ENCODE data around the gene FAM9C.

The FAM9C gene

DNA sequence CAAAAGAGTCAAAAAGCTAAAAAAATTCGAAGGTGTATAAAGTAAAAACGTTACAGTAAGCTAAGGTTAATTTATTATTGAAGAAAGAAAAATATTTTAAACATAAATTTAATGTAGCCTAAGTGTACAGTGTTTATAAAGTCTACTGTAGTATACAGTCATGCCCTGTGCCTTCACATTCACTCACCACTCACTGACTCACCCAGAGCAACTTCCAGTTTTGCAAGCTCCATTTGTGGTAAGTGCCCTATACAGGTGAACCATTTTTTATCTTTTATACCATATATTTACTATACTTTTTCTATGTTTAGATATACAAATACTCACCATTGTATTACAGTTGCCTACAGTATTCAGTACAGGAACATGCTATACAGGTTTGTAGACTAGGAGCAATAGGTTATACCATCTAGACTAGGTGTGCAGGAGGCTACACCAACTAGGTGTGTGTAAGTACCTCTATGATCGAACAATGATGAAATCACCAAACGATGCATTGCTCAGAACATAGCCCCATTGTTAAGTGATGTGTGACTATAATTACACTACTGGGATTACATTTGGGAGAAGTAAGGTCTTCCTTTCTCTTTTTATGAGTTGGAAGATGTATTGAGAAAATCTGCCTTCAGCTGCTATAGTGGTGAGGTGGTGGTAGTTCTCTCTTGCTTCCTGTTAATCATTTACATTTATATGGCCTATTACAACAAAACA is 42.3 kb downstream of the FAM9C start:
- no peak for DNase-seq

GRCh38 chrX:13001097-13001496 is 43.3 kb downstream of the FAM9C start:
- no peak for DNase-seq

DNA sequence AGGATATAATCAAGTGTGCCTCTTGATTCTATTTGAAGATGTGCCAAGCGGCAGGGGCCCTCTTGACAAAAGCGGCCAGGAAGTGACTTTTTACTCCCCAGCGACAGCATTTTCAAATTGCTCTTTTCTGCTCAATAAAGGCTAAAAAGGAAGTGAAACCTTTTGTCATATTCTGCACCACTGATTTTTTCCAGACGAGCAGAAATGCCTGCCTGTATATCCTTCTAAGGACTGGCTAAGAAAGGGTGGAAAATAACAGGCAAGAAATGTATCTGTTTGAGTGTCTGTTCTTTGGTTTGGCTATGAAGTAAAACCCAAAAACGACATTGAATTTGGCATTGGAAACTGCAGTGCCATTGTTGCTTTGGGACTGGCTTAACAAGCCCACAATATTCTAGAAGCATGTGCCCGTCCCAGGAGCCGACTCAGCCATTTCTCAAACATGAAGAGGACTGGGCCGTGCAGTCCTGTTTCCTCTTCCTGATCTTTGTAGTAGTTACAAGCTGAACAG is 44.1 kb downstream of the FAM9C start:
- DNase-seq = no peak

GRCh38 chrX:12999422-12999821 is 45.0 kb downstream of the FAM9C start:
- DNase-seq = no peak

GRCh38 chrX:12997906-12998687 is 46.3 kb downstream of the FAM9C start:
- no peak for DNase-seq

DNA sequence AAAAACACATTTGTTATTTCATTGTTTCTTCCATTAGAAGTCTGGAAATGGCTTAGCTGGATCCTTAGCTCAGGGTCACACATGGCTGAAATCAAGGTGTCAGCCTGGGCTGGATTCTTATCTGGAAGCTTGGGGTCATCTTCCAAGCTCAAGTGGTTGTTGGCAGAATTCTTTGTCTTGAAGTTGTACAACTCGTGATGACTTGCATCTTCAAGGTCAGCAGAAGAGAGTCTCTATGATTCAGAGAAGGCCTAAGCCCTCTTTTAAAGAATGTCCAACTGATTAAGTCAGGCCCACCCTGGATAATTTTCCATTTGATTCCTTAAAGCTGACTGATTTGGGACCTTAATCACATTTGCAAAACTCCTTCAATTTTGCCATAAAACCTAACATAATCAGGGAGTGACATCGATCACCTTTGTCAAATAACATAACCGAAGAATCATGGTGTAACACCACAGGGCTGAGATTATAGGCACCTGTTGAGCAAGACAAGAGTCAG is 47.4 kb downstream of the FAM9C start:
- no peak for DNase-seq

GRCh38 chrX:12994321-12994720 is 50.1 kb downstream of the FAM9C start:
- DNase-seq = no peak

- no peak for DNase-seq
Observed at GRCh38 chrX:12993826-12994225, 50.6 kb downstream of the FAM9C start.

DNA sequence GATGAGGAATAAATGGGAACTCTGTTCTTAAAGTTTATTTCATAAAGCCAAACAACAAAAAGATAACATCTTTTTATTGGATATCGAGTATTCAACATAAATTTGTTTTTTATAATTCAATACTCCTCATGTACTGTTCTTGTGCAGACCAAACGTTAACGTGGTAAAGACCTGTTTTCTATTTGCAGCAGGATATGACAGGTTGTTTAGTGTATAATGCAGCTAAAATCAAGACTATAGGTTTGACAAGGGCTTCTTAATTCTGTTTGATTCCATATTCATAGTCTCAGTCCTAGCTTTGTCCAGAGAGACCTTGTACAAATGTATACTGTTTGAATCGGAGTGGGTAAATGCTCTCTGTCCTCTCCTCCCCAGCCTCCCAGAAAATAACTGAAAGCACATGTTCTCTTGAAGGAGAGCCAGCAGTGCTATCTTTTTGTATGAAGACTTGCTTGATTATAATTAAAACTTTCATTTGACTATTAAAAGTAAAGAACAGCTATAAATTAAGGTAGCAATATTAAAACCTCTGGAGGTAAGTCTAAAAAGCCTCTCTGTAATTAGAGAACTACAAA is 51.8 kb downstream of the FAM9C start:
- no peak for DNase-seq

GRCh38 chrX:12991575-12991974 is 52.8 kb downstream of the FAM9C start:
- DNase-seq = no peak

DNA sequence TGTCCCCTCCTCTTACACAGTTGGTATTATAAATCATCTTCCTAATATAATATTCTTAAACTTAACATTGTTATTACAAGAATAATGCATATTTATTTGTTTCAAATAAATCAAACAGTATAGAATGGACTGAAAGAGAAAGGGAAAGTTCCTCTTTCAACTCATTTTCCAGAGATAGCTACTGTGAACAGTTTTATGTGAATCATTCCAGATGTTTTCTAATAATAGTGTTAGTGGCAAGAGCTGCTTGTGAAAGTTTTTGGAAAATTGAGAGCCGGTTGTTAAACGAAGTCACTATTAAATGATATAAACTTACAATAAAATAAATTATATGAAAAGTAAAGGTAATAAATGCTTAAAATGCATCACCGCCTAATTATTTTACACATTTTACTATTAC is 55.0 kb downstream of the FAM9C start:
- DNase-seq = no peak

- DNase-seq = no peak
Observed at GRCh38 chrX:12988797-12989196, 55.6 kb downstream of the FAM9C start.

GRCh38 chrX:12987900-12988594 is 56.4 kb downstream of the FAM9C start:
- DNase-seq = no peak

GRCh38 chrX:12987340-12987739 is 57.1 kb downstream of the FAM9C start:
- DNase-seq = no peak

DNA sequence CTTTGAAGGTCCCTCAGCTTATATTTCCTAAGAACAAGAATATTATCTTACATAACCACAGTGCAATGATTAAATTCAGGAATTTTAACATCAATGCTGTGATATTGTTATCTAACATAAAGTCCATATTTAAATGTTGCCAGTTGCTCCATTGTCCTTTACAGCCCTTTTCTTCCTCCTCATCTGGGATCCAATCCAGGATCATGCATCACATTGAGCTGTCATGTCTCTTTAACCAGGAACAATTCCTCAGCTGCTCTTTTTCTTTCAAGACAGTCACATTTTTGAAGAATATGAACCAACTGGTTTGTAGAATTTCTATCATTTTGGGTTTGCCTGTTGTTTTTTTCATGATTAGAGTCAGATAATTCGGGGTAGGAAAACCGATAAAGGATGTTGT is 57.5 kb downstream of the FAM9C start:
- no peak for DNase-seq

DNA sequence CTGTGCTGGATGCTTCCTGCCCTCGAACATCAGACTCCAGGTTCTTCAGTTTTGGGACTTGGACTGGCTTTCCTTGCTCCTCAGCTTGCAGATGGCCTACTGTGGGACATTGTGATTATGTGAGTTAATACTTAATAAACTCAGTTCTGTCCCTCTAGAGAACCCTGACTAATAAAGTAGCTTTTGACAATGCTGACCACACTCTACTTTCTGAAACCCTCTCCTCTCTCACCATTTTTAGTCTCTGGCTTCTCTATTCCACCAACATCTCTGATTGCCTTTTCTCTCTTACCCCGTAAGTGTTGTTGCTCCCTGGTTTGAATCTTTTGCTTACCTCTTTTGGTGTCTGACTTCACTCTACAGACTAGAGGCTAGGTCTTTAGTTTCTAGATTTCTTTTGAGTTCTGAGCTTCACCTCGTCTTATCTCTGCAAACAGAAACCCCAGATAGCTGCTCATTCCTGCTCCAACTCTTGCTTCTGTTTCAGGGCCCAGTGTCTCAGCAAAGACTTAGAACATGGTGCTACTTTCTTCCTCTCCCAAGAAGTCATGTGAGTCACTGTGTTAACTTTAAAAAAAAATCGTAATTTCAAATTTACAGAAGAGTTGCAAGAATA is 58.1 kb downstream of the FAM9C start:
- DNase-seq = no peak
